K562 (cell line): ENCODE data around the gene MARS1. TPM values are rescaled to one million over a fixed set of nuclear protein-coding genes. Genes with fewer than 3 reads are reported as not detected.
A peak's percentile ranks its signal among the peaks of the same experiment; 100 is the strongest.

Source experiments
- ATAC-seq: fragments of 200-7000 bp; cut with Tn5 transposase; 3 replicates; pipeline ENCODE4 v1.9.1; 2020; ENCODE audit warnings: moderate library complexity
- BruUV-seq: library from RNA; stranded (reverse); fragments of 400-500 nt; replicated peaks from 2 replicates; lab custom pipeline; 2021; lab: Mats Ljungman, UMichigan
- CTCF ChIA-PET: fragments of 300-600 bp; formaldehyde crosslinking; extraction: SDS; loops from one replicate; lab custom pipeline; 2021; ENCODE audit warnings: low intra/inter-chr PET ratio; lab: Yijun Ruan, JAX
- POLR2A ChIA-PET: fragments of 300-600, 350-650 bp; sonication (Branson Sonifier 250); formaldehyde crosslinking; extraction: SDS; loops from one replicate; lab custom pipeline; 2021; ENCODE audit warnings: antibody characterized with exemption, inconsistent platforms; lab: Yijun Ruan, JAX
- DNase-seq, 4 experiments: peaks; one replicate each; pipeline versions ENCODE4 v3.0.0 to v3.0.0-alpha.2; 2011 to 2018; ENCODE audit warnings: low spot score in 3 of 4, mixed read lengths in 3 of 4; ENCODE audit errors: extremely low read depth in 1 of 4
- FAIRE-seq: peaks from 2 replicates; lab custom pipeline; 2011; peaks lifted over from hg19 to GRCh38; lab: Jason Lieb, UNC
- H2AFZ ChIP-seq: 2 replicates; pipeline ENCODE4 v1.6.0; 2011; ENCODE audit warnings: low read depth, low read length, control low read depth, inconsistent platforms
- H3K27ac ChIP-seq: fragments of 200-600 bp; 3 replicates; pipeline ENCODE4 v1.8.0; 2011; ENCODE audit warnings: low read depth, mild to moderate bottlenecking, control low read depth, inconsistent platforms, low read length, moderate library complexity, mixed read lengths; ENCODE audit errors: extremely low read depth
- H3K27me3 ChIP-seq, 2 experiments: fragments of 300-600 bp in 1 of 2; 2 replicates in 1 of 2; 3 replicates in 1 of 2; pipeline versions ENCODE4 v1.6.0 to v1.8.0; 2011; ENCODE audit warnings: inconsistent platforms in 2 of 2, low read length in 2 of 2, mild to moderate bottlenecking in 1 of 2, mixed read lengths in 1 of 2, moderate library complexity in 1 of 2; ENCODE audit not compliant: control insufficient read depth in 2 of 2, insufficient read depth in 2 of 2
- H3K36me3 ChIP-seq: fragments of 300-600 bp; 3 replicates; pipeline ENCODE4 v1.8.0; 2011; ENCODE audit warnings: mild to moderate bottlenecking, low read length, inconsistent platforms; ENCODE audit not compliant: control insufficient read depth, insufficient read depth
- H3K4me1 ChIP-seq, 2 experiments: fragments of 200-600 bp in 1 of 2; replicated peaks in 1 of 2; 2 replicates in 1 of 2; 3 replicates in 1 of 2; pipeline versions ENCODE4 v1.5.1 to v1.8.0; 2011; ENCODE audit warnings: inconsistent platforms in 2 of 2, low read length in 2 of 2, mild to moderate bottlenecking in 1 of 2, mixed read lengths in 1 of 2, moderate library complexity in 1 of 2; ENCODE audit not compliant: control insufficient read depth in 2 of 2, insufficient read depth in 2 of 2
- H3K4me2 ChIP-seq: 2 replicates; pipeline ENCODE4 v1.6.1; 2011; ENCODE audit warnings: low read length, control low read depth, inconsistent platforms, mixed read lengths; ENCODE audit not compliant: insufficient read depth
- H3K4me3 ChIP-seq: fragments of 200-600 bp; sonication (generic), shearing (Covaris generic); 2 replicates; pipeline ENCODE4 v1.5.1; 2016; ENCODE audit warnings: control low read depth, inconsistent platforms
- H3K79me2 ChIP-seq: fragments of 200-600 bp; 3 replicates; pipeline ENCODE4 v1.8.0; 2011; ENCODE audit warnings: low read length, inconsistent platforms; ENCODE audit not compliant: control insufficient read depth, insufficient read depth
- H3K9ac ChIP-seq, 2 experiments: 2 replicates each; pipeline versions ENCODE4 v1.6.0 to v1.6.1; 2011; ENCODE audit warnings: low read depth in 2 of 2, low read length in 2 of 2, control low read depth in 1 of 2, inconsistent platforms in 1 of 2, mild to moderate bottlenecking in 1 of 2, mixed read lengths in 1 of 2; ENCODE audit not compliant: insufficient read depth in 1 of 2
- H3K9me1 ChIP-seq: one replicate; pipeline ENCODE4 v1.6.0; 2011; ENCODE audit warnings: inconsistent platforms, mild to moderate bottlenecking, low read length, moderate library complexity; ENCODE audit not compliant: control insufficient read depth, insufficient read depth
- H3K9me3 ChIP-seq: replicated peaks from 2 replicates; pipeline ENCODE4 v1.5.1; 2011; ENCODE audit warnings: low read depth, low read length, inconsistent platforms; ENCODE audit not compliant: control insufficient read depth, insufficient read depth
- H4K20me1 ChIP-seq: replicated peaks from 2 replicates; pipeline ENCODE4 v1.6.1; 2011; ENCODE audit warnings: low read length, inconsistent platforms, mixed read lengths; ENCODE audit not compliant: control insufficient read depth, insufficient read depth
- HDAC3 ChIP-seq: fragments of 450-650 bp; IDR thresholded peaks from 2 replicates; pipeline ENCODE4 v1.6.1; 2018; ENCODE audit warnings: borderline replicate concordance, mild to moderate bottlenecking, moderate library complexity; ENCODE audit not compliant: partially characterized antibody
- LARP7 ChIP-seq: fragments of 450-650 bp; IDR thresholded peaks from 2 replicates; pipeline ENCODE4 v1.6.1; 2016
- MEF2A ChIP-seq: IDR thresholded peaks from 2 replicates; pipeline ENCODE4 v1.6.1; 2011; ENCODE audit warnings: low read depth, mild to moderate bottlenecking, low read length, moderate library complexity; ENCODE audit not compliant: control insufficient read depth
- NR2C2 ChIP-seq, 2 experiments: fragments of 200-800 bp in 1 of 2; sonication (Bioruptor generic) in 1 of 2; sonication (generic) in 1 of 2; formaldehyde crosslinking in 1 of 2; IDR thresholded peaks; 2 replicates each; pipeline versions ENCODE4 v1.6.1 to v1.8.0; 2016 to 2022; ENCODE audit warnings: mild to moderate bottlenecking in 1 of 2, missing compliant biosample characterization in 1 of 2, missing genetic modification characterization in 1 of 2, missing genetic modification reagents in 1 of 2
- SNRNP70 ChIP-seq: fragments of 200-400 bp; formaldehyde crosslinking; optimal IDR thresholded peaks from 2 replicates; pipeline ENCODE3; 2017; ENCODE audit warnings: low read depth, low read length
- TCFL5 ChIP-seq: fragments of 250-450 bp; sonication (Bioruptor Pico); conservative IDR thresholded peaks from 2 replicates; pipeline ENCODE4 v1.6.1; 2021; ENCODE audit warnings: mild to moderate bottlenecking, moderate library complexity, matching md5 sums
- ZNF224 ChIP-seq: sonication (generic); formaldehyde crosslinking; IDR thresholded peaks from 2 replicates; pipeline ENCODE4 v1.8.0; 2022; ENCODE audit warnings: mild to moderate bottlenecking, missing genetic modification reagents
- ZNF785 ChIP-seq: fragments of 250-450 bp; sonication (Bioruptor Pico); IDR thresholded peaks from 2 replicates; pipeline ENCODE4 v1.4.0; 2020; ENCODE audit warnings: mild to moderate bottlenecking
- WGBS: fragments of 100-300 bp; shearing (Covaris generic); methylation state at CpG from one replicate; pipeline ENCODE4 v1.1.6; 2016; ENCODE audit warnings: low coverage, mixed read lengths; ENCODE audit not compliant: insufficient coverage; ENCODE audit errors: missing lambda C conversion rate; 5-methylcytosine and 5-hydroxymethylcytosine counted together
- in situ Hi-C: fragments of 300-500 bp; cut with MboI; formaldehyde crosslinking; loops from 4 replicates; pipeline ENCODE4 v1.15.0; 2018; ENCODE audit warnings: inconsistent platforms, mixed read lengths
- intact Hi-C: fragments of 100-400 bp; cut with micrococcal nuclease; formaldehyde crosslinking; loops from 2 replicates; pipeline ENCODE4 v1.14.2; 2022
- polyA plus RNA-seq, 8 experiments: library from polyadenylated mRNA; depleted of rRNA in 4 of 8; stranded (reverse) in 5 of 8; unstranded in 3 of 8; fragments of >200 nt; fragmentation: Nextera tagmentation in 2 of 8; fragmentation: Illumina TruSeq in 1 of 8; extraction: Ambion mirVana in 2 of 8; extraction: Trizol in 1 of 8; gene quantifications; 2 replicates each; pipeline versions ENCODE4 v1.2.1 to v1.2.3, GENCODE V29; 2011 to 2014; ENCODE audit warnings: inconsistent platforms in 1 of 8, missing spikeins in 1 of 8
- total RNA-seq, 7 experiments: library from RNA; depleted of rRNA in 6 of 7; stranded (reverse); fragments of >200 nt in 6 of 7; fragmentation: Illumina TruSeq in 2 of 7; extraction: Trizol in 2 of 7; gene quantifications; 2 replicates each; pipeline versions ENCODE4 v1.2.1 to v1.2.3, GENCODE V29; 2011 to 2021; ENCODE audit warnings: low replicate concordance in 1 of 7
- TF ChIP-seq, protein P1 (sequence below): fragments of 250-450 bp; sonication (Bioruptor Pico); IDR thresholded peaks from 2 replicates; pipeline ENCODE4 v1.8.0; 2022; ENCODE audit warnings: moderate library complexity, mild to moderate bottlenecking, inconsistent platforms
- TF ChIP-seq, protein P2 (sequence below), 2 experiments: fragments of 450-650 bp in 1 of 2; IDR thresholded peaks; 2 replicates each; pipeline ENCODE4 v1.6.1; 2011 to 2017; ENCODE audit warnings: low read depth in 2 of 2, antibody characterized with exemption in 1 of 2, borderline replicate concordance in 1 of 2, low read length in 1 of 2, mild to moderate bottlenecking in 1 of 2, mixed read lengths in 1 of 2; ENCODE audit not compliant: control insufficient read depth in 1 of 2

The MARS1 gene
- total and polyA plus RNA-seq, 9 of the 15 experiments (the other 6 are each of a cell fraction or from before 2014, with no cell fraction given): 117 to 382 (median 220) TPM

DNA sequence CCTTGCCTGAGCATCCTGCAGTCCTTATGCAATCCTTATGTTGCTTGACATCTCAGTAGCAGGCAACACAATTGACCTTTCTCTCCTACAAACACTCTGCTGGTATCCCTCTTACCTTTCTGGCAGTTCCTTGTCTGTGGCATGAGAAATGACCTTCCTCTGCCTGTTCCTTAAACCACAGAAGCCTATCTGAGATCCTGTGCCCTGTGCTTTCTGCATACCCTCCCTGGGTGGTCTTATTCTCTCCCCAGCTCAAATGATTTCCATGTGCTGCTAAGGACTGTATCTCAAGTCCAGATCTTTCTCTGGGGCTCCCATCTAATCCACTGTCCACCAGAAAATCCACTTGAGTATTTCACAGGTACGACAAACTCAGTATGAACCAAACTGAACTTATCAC is 6.2 kb upstream of the MARS1 start:
- in situ Hi-C loops: no loop called here
- Histone ChIP-seq H3K4me3 (no peak overlapping the region), H3K79me2 (no peaks in the 10 kb centered on the region), H3K36me3 (no peaks in the 10 kb centered on the region), H3K27ac (no peak overlapping the region), H3K4me1 (peaks cover 25 to 27% of the 10 kb centered on the region in 2 experiments), H3K9ac (no peak overlapping the region), H2AFZ (peak overlapping the region; percentile 37), H3K27me3 (no peaks in the 10 kb centered on the region), H4K20me1 (no peaks in the 10 kb centered on the region), H3K4me2 (no peak overlapping the region), H3K9me3 (no peaks in the 10 kb centered on the region), H3K9me1 (no peaks in the 10 kb centered on the region)
- POLR2A ChIA-PET: interaction anchor here (0.9 to 2.7 kb wide), 4 partner anchors 10 to 36 kb away, joined by 3 to 10 read pairs (median 4); partner anchors contain the start of gene INHBE
- WGBS: 53% methylated on average over 1 of the region's 1 CpG
- ATAC-seq (no peak), FAIRE-seq (no peak), DNase-seq (no peak)
- TF ChIP-seq, protein P1, sequence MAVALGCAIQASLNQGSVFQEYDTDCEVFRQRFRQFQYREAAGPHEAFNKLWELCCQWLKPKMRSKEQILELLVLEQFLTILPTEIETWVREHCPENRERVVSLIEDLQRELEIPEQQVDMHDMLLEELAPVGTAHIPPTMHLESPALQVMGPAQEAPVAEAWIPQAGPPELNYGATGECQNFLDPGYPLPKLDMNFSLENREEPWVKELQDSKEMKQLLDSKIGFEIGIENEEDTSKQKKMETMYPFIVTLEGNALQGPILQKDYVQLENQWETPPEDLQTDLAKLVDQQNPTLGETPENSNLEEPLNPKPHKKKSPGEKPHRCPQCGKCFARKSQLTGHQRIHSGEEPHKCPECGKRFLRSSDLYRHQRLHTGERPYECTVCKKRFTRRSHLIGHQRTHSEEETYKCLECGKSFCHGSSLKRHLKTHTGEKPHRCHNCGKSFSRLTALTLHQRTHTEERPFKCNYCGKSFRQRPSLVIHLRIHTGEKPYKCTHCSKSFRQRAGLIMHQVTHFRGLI: no peak
- TF ChIP-seq TCFL5 (CRISPR knock-in tag) (no peak), ZNF224 (CRISPR knock-in tag) (no peak), ZNF785 (no peak), MEF2A (no peak), LARP7 (no peak), HDAC3 (no peak), NR2C2 (CRISPR knock-in tag; IDR thresholded peaks at IDR 0.05) (no peak), NR2C2 (tag; IDR thresholded peaks at IDR 0.05) (no peak), SNRNP70 (no peak)
- TF ChIP-seq, protein P2, sequence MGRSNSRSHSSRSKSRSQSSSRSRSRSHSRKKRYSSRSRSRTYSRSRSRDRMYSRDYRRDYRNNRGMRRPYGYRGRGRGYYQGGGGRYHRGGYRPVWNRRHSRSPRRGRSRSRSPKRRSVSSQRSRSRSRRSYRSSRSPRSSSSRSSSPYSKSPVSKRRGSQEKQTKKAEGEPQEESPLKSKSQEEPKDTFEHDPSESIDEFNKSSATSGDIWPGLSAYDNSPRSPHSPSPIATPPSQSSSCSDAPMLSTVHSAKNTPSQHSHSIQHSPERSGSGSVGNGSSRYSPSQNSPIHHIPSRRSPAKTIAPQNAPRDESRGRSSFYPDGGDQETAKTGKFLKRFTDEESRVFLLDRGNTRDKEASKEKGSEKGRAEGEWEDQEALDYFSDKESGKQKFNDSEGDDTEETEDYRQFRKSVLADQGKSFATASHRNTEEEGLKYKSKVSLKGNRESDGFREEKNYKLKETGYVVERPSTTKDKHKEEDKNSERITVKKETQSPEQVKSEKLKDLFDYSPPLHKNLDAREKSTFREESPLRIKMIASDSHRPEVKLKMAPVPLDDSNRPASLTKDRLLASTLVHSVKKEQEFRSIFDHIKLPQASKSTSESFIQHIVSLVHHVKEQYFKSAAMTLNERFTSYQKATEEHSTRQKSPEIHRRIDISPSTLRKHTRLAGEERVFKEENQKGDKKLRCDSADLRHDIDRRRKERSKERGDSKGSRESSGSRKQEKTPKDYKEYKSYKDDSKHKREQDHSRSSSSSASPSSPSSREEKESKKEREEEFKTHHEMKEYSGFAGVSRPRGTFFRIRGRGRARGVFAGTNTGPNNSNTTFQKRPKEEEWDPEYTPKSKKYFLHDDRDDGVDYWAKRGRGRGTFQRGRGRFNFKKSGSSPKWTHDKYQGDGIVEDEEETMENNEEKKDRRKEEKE (IDR thresholded peaks at IDR 0.05; ENCODE audit: borderline replicate concordance in 1 of 2, control insufficient read depth in 1 of 2, low read depth in 2 of 2, low read length in 1 of 2): no peak
- no TSS peak for BruUV-seq
- CTCF ChIA-PET: no interaction called here
- intact Hi-C loops: no loop called here
